K562 (cell line): ENCODE results near the gene ADRB1. TPM values are rescaled to one million over a fixed set of nuclear protein-coding genes. Genes with fewer than 3 reads are reported as not detected.

Experiments used
- ATAC-seq: fragments of 200-7000 bp; cut with Tn5 transposase; 3 replicates; pipeline ENCODE4 v1.9.1; 2020; ENCODE audit warnings: moderate library complexity
- BruUV-seq: library from RNA; stranded (reverse); fragments of 400-500 nt; replicated peaks from 2 replicates; lab custom pipeline; 2021; lab: Mats Ljungman, UMichigan
- CTCF ChIA-PET: fragments of 300-600 bp; formaldehyde crosslinking; extraction: SDS; loops from one replicate; lab custom pipeline; 2021; ENCODE audit warnings: low intra/inter-chr PET ratio; lab: Yijun Ruan, JAX
- POLR2A ChIA-PET: fragments of 300-600, 350-650 bp; sonication (Branson Sonifier 250); formaldehyde crosslinking; extraction: SDS; loops from one replicate; lab custom pipeline; 2021; ENCODE audit warnings: antibody characterized with exemption, inconsistent platforms; lab: Yijun Ruan, JAX
- DNase-seq, 4 experiments: peaks; one replicate each; pipeline versions ENCODE4 v3.0.0 to v3.0.0-alpha.2; 2011 to 2018; ENCODE audit warnings: low spot score in 3 of 4, mixed read lengths in 3 of 4; ENCODE audit errors: extremely low read depth in 1 of 4
- FAIRE-seq: peaks from 2 replicates; lab custom pipeline; 2011; peaks lifted over from hg19 to GRCh38; lab: Jason Lieb, UNC
- H2AFZ ChIP-seq: 2 replicates; pipeline ENCODE4 v1.6.0; 2011; ENCODE audit warnings: low read depth, low read length, control low read depth, inconsistent platforms
- H3K27ac ChIP-seq: fragments of 200-600 bp; 3 replicates; pipeline ENCODE4 v1.8.0; 2011; ENCODE audit warnings: low read depth, mild to moderate bottlenecking, control low read depth, inconsistent platforms, low read length, moderate library complexity, mixed read lengths; ENCODE audit errors: extremely low read depth
- H3K27me3 ChIP-seq, 2 experiments: fragments of 300-600 bp in 1 of 2; 2 replicates in 1 of 2; 3 replicates in 1 of 2; pipeline versions ENCODE4 v1.6.0 to v1.8.0; 2011; ENCODE audit warnings: inconsistent platforms in 2 of 2, low read length in 2 of 2, mild to moderate bottlenecking in 1 of 2, mixed read lengths in 1 of 2, moderate library complexity in 1 of 2; ENCODE audit not compliant: control insufficient read depth in 2 of 2, insufficient read depth in 2 of 2
- H3K36me3 ChIP-seq: fragments of 300-600 bp; 3 replicates; pipeline ENCODE4 v1.8.0; 2011; ENCODE audit warnings: mild to moderate bottlenecking, low read length, inconsistent platforms; ENCODE audit not compliant: control insufficient read depth, insufficient read depth
- H3K4me1 ChIP-seq, 2 experiments: fragments of 200-600 bp in 1 of 2; replicated peaks in 1 of 2; 2 replicates in 1 of 2; 3 replicates in 1 of 2; pipeline versions ENCODE4 v1.5.1 to v1.8.0; 2011; ENCODE audit warnings: inconsistent platforms in 2 of 2, low read length in 2 of 2, mild to moderate bottlenecking in 1 of 2, mixed read lengths in 1 of 2, moderate library complexity in 1 of 2; ENCODE audit not compliant: control insufficient read depth in 2 of 2, insufficient read depth in 2 of 2
- H3K4me2 ChIP-seq: 2 replicates; pipeline ENCODE4 v1.6.1; 2011; ENCODE audit warnings: low read length, control low read depth, inconsistent platforms, mixed read lengths; ENCODE audit not compliant: insufficient read depth
- H3K4me3 ChIP-seq: fragments of 200-600 bp; sonication (generic), shearing (Covaris generic); 2 replicates; pipeline ENCODE4 v1.5.1; 2016; ENCODE audit warnings: control low read depth, inconsistent platforms
- H3K79me2 ChIP-seq: fragments of 200-600 bp; 3 replicates; pipeline ENCODE4 v1.8.0; 2011; ENCODE audit warnings: low read length, inconsistent platforms; ENCODE audit not compliant: control insufficient read depth, insufficient read depth
- H3K9ac ChIP-seq, 2 experiments: 2 replicates each; pipeline versions ENCODE4 v1.6.0 to v1.6.1; 2011; ENCODE audit warnings: low read depth in 2 of 2, low read length in 2 of 2, control low read depth in 1 of 2, inconsistent platforms in 1 of 2, mild to moderate bottlenecking in 1 of 2, mixed read lengths in 1 of 2; ENCODE audit not compliant: insufficient read depth in 1 of 2
- H3K9me1 ChIP-seq: one replicate; pipeline ENCODE4 v1.6.0; 2011; ENCODE audit warnings: inconsistent platforms, mild to moderate bottlenecking, low read length, moderate library complexity; ENCODE audit not compliant: control insufficient read depth, insufficient read depth
- H3K9me3 ChIP-seq: replicated peaks from 2 replicates; pipeline ENCODE4 v1.5.1; 2011; ENCODE audit warnings: low read depth, low read length, inconsistent platforms; ENCODE audit not compliant: control insufficient read depth, insufficient read depth
- H4K20me1 ChIP-seq: replicated peaks from 2 replicates; pipeline ENCODE4 v1.6.1; 2011; ENCODE audit warnings: low read length, inconsistent platforms, mixed read lengths; ENCODE audit not compliant: control insufficient read depth, insufficient read depth
- ARID1B ChIP-seq: fragments of 450-650 bp; IDR thresholded peaks from 2 replicates; pipeline ENCODE4 v1.6.1; 2016; ENCODE audit warnings: antibody characterized with exemption, mild to moderate bottlenecking, inconsistent platforms
- CEBPG ChIP-seq, 3 experiments: fragments of 200-800 bp in 1 of 3; sonication (Bioruptor generic) in 1 of 3; sonication (generic) in 1 of 3; formaldehyde crosslinking in 1 of 3; IDR thresholded peaks in 2 of 3; conservative IDR thresholded peaks in 1 of 3; 2 replicates each; pipeline versions ENCODE4 v1.6.1 to v1.8.0; 2016 to 2022; ENCODE audit warnings: missing compliant biosample characterization in 2 of 3, missing genetic modification characterization in 2 of 3, mild to moderate bottlenecking in 1 of 3, missing genetic modification reagents in 1 of 3
- NR2F6 ChIP-seq: fragments of 450-650 bp; formaldehyde crosslinking; IDR thresholded peaks from 2 replicates; pipeline ENCODE4 v1.4.0; 2020; ENCODE audit warnings: mild to moderate bottlenecking
- PCBP2 ChIP-seq: fragments of 200-400 bp; formaldehyde crosslinking; IDR thresholded peaks from 2 replicates; pipeline ENCODE4 v1.6.1; 2018; ENCODE audit warnings: low read length, low read depth, mild to moderate bottlenecking, moderate library complexity; ENCODE audit not compliant: poor library complexity, severe bottlenecking
- PHTF2 ChIP-seq: fragments of 250-450 bp; sonication (Bioruptor Pico); IDR thresholded peaks from 2 replicates; pipeline ENCODE4 v1.5.0; 2021; ENCODE audit warnings: mild to moderate bottlenecking
- POLR2AphosphoS2 ChIP-seq: IDR thresholded peaks from 2 replicates; pipeline ENCODE4 v1.6.1; 2012; ENCODE audit warnings: low read length, improper control_type of control experiment
- PPARD ChIP-seq: fragments of 250-450 bp; sonication (Bioruptor Pico); IDR thresholded peaks from 2 replicates; pipeline ENCODE4 v1.8.0; 2022; ENCODE audit warnings: inconsistent platforms, mild to moderate bottlenecking, moderate library complexity
- RBM34 ChIP-seq: fragments of 200-400 bp; formaldehyde crosslinking; IDR thresholded peaks from 2 replicates; pipeline ENCODE4 v1.6.1; 2018; ENCODE audit warnings: low read length, borderline replicate concordance; ENCODE audit not compliant: insufficient read depth
- RFX7 ChIP-seq: fragments of 250-450 bp; sonication (Bioruptor Pico); IDR thresholded peaks from 2 replicates; pipeline ENCODE4 v1.5.1; 2021; ENCODE audit warnings: mild to moderate bottlenecking
- SREBF2 ChIP-seq: sonication (generic); formaldehyde crosslinking; IDR thresholded peaks from 2 replicates; pipeline ENCODE4 v1.4.0; 2020; ENCODE audit warnings: mild to moderate bottlenecking, missing genetic modification reagents
- VEZF1 ChIP-seq: fragments of 200-800 bp; sonication (Bioruptor generic); IDR thresholded peaks from 2 replicates; pipeline ENCODE4 v1.6.1; 2017; ENCODE audit warnings: missing genetic modification characterization, missing compliant biosample characterization
- ZFX ChIP-seq: sonication (generic); formaldehyde crosslinking; IDR thresholded peaks from 2 replicates; pipeline ENCODE4 v1.8.0; 2022; ENCODE audit warnings: mild to moderate bottlenecking, missing genetic modification reagents, moderate library complexity
- ZZZ3 ChIP-seq: fragments of 450-650 bp; IDR thresholded peaks from 2 replicates; pipeline ENCODE4 v1.6.1; 2016; ENCODE audit warnings: antibody characterized with exemption, mild to moderate bottlenecking, moderate library complexity
- WGBS: fragments of 100-300 bp; shearing (Covaris generic); methylation state at CpG from one replicate; pipeline ENCODE4 v1.1.6; 2016; ENCODE audit warnings: low coverage, mixed read lengths; ENCODE audit not compliant: insufficient coverage; ENCODE audit errors: missing lambda C conversion rate; 5-methylcytosine and 5-hydroxymethylcytosine counted together
- in situ Hi-C: fragments of 300-500 bp; cut with MboI; formaldehyde crosslinking; loops from 4 replicates; pipeline ENCODE4 v1.15.0; 2018; ENCODE audit warnings: inconsistent platforms, mixed read lengths
- intact Hi-C: fragments of 100-400 bp; cut with micrococcal nuclease; formaldehyde crosslinking; loops from 2 replicates; pipeline ENCODE4 v1.14.2; 2022
- polyA plus RNA-seq, 8 experiments: library from polyadenylated mRNA; depleted of rRNA in 4 of 8; stranded (reverse) in 5 of 8; unstranded in 3 of 8; fragments of >200 nt; fragmentation: Nextera tagmentation in 2 of 8; fragmentation: Illumina TruSeq in 1 of 8; extraction: Ambion mirVana in 2 of 8; extraction: Trizol in 1 of 8; gene quantifications; 2 replicates each; pipeline versions ENCODE4 v1.2.1 to v1.2.3, GENCODE V29; 2011 to 2014; ENCODE audit warnings: inconsistent platforms in 1 of 8, missing spikeins in 1 of 8
- total RNA-seq, 7 experiments: library from RNA; depleted of rRNA in 6 of 7; stranded (reverse); fragments of >200 nt in 6 of 7; fragmentation: Illumina TruSeq in 2 of 7; extraction: Trizol in 2 of 7; gene quantifications; 2 replicates each; pipeline versions ENCODE4 v1.2.1 to v1.2.3, GENCODE V29; 2011 to 2021; ENCODE audit warnings: low replicate concordance in 1 of 7
- TF ChIP-seq, protein P1 (sequence below), 3 experiments: fragments of 200-800 bp in 1 of 3; fragments of 250-450 bp in 1 of 3; fragments of 450-650 bp in 1 of 3; sonication (Bioruptor Pico) in 1 of 3; sonication (Bioruptor generic) in 1 of 3; formaldehyde crosslinking in 1 of 3; IDR thresholded peaks; 2 replicates each; pipeline versions ENCODE4 v1.6.1 to v1.8.0; 2016 to 2022; ENCODE audit warnings: mild to moderate bottlenecking in 2 of 3, missing genetic modification characterization in 2 of 3, missing compliant biosample characterization in 1 of 3, moderate library complexity in 1 of 3

The ADRB1 gene
- total and polyA plus RNA-seq, 9 of the 15 experiments (the other 6 are each of a cell fraction or from before 2014, with no cell fraction given), result 0.07 to 0.11 (median 0.09) TPM; not detected in 6

GRCh38 chr10:114060456-114060855, 16.8 kb downstream of the ADRB1 start (continued):
- TF ChIP-seq ARID1B (no peak), NR2F6 (CRISPR knock-in tag) (no peak), PPARD (CRISPR knock-in tag) (no peak), ZZZ3 (no peak), CEBPG (CRISPR knock-in tag; IDR thresholded peaks at IDR 0.05) (no peak), CEBPG (tag; conservative IDR thresholded peaks at IDR 0.05 in 1 of 2, IDR thresholded peaks at IDR 0.05 in 1 of 2) (peak; percentile 54 to 66; a peak in 3 of 4 replicates), RBM34 (no peak)

DNA sequence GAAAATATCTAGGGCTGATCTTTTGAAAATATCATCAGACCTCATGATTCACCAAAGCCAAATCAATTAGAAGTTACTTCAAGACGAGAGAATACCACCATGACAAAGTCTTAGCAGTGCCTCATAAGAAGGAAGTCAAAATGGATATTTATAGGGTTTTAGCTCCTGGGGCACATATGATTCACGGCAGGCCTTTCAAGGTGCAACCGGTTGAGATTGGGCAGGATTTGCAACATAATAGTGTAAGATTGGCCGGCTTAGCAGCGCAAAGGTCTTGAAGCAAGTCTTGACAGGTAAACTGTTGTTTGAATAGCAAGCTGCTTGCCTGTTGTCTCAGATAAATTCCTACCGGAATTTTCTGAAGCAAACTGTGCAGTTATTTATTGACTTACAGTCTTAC, 17.5 kb downstream of the ADRB1 start:
- no peaks in the 10 kb centered on the region for H3K4me1 ChIP-seq
- no peaks in the 10 kb centered on the region for H3K79me2 ChIP-seq
- BruUV-seq, result no TSS peak
- no peaks in the 10 kb centered on the region for H3K36me3 ChIP-seq
- no peak overlapping the region for H3K4me3 ChIP-seq
- H3K9me1 ChIP-seq, result no peaks in the 10 kb centered on the region
- WGBS, result 4% methylated on average over 6 of the region's 6 CpGs
- no peak for DNase-seq
- TF ChIP-seq RFX7 (CRISPR knock-in tag) (no peak), SREBF2 (CRISPR knock-in tag) (no peak), PHTF2 (CRISPR knock-in tag) (no peak), VEZF1 (no peak), ZFX (CRISPR knock-in tag) (no peak), POLR2AphosphoS2 (no peak), PCBP2 (no peak)
- TF ChIP-seq, protein P1, sequence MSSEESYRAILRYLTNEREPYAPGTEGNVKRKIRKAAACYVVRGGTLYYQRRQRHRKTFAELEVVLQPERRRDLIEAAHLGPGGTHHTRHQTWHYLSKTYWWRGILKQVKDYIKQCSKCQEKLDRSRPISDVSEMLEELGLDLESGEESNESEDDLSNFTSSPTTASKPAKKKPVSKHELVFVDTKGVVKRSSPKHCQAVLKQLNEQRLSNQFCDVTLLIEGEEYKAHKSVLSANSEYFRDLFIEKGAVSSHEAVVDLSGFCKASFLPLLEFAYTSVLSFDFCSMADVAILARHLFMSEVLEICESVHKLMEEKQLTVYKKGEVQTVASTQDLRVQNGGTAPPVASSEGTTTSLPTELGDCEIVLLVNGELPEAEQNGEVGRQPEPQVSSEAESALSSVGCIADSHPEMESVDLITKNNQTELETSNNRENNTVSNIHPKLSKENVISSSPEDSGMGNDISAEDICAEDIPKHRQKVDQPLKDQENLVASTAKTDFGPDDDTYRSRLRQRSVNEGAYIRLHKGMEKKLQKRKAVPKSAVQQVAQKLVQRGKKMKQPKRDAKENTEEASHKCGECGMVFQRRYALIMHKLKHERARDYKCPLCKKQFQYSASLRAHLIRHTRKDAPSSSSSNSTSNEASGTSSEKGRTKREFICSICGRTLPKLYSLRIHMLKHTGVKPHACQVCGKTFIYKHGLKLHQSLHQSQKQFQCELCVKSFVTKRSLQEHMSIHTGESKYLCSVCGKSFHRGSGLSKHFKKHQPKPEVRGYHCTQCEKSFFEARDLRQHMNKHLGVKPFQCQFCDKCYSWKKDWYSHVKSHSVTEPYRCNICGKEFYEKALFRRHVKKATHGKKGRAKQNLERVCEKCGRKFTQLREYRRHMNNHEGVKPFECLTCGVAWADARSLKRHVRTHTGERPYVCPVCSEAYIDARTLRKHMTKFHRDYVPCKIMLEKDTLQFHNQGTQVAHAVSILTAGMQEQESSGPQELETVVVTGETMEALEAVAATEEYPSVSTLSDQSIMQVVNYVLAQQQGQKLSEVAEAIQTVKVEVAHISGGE (CRISPR knock-in tag; IDR thresholded peaks at IDR 0.05), result no peak
- in situ Hi-C loops, result no loop called here
- CTCF ChIA-PET, result no interaction called here
- intact Hi-C loops, result no loop called here
- H3K9me3 ChIP-seq, result no peaks in the 10 kb centered on the region
- no peak for FAIRE-seq
- H3K4me2 ChIP-seq, result no peak overlapping the region
- no peak overlapping the region for H3K9ac ChIP-seq
- no peak for ATAC-seq
- no peak overlapping the region for H3K27ac ChIP-seq
- POLR2A ChIA-PET, result no interaction called here
- H4K20me1 ChIP-seq, result no peaks in the 10 kb centered on the region
- no peak overlapping the region for H2AFZ ChIP-seq
- peaks cover 4 to 15% of the 10 kb centered on the region in 2 experiments; a peak in 3 of 5 replicates for H3K27me3 ChIP-seq
